SK-N-SH treated with all-trans-retinoic acid at 6 μM for 48 hours (cell line): ENCODE data around the gene HDAC4.

ENCODE experiments used
- ARNTL ChIP-seq: fragments of 450-650 bp; formaldehyde crosslinking; IDR thresholded peaks from 2 replicates; pipeline ENCODE4 v1.5.0; 2020; ENCODE audit warnings: low read depth, mild to moderate bottlenecking, moderate library complexity, borderline replicate concordance
- CSDC2 ChIP-seq: fragments of 250-450 bp; sonication (Bioruptor Pico); IDR thresholded peaks from 2 replicates; pipeline ENCODE4 v1.5.0; 2020; ENCODE audit warnings: mild to moderate bottlenecking, moderate library complexity
- ESRRG ChIP-seq: fragments of 250-450 bp; sonication (Bioruptor Pico); IDR thresholded peaks from 2 replicates; pipeline ENCODE4 v1.6.1; 2021; ENCODE audit warnings: mild to moderate bottlenecking
- SNAI2 ChIP-seq: fragments of 250-450 bp; sonication (Bioruptor Pico); IDR thresholded peaks from 2 replicates; pipeline ENCODE4 v1.5.0; 2020; ENCODE audit warnings: mild to moderate bottlenecking, moderate library complexity
- ZC3H10 ChIP-seq: fragments of 250-450 bp; sonication (Bioruptor Pico); IDR thresholded peaks from 2 replicates; pipeline ENCODE4 v1.5.1; 2021; ENCODE audit warnings: mild to moderate bottlenecking, moderate library complexity
- ZFP3 ChIP-seq: fragments of 250-450 bp; sonication (Bioruptor Pico); IDR thresholded peaks from 2 replicates; pipeline ENCODE4 v1.5.0; 2020; ENCODE audit warnings: mild to moderate bottlenecking, moderate library complexity
- ZFP30 ChIP-seq: fragments of 450-650 bp; formaldehyde crosslinking; IDR thresholded peaks from 2 replicates; pipeline ENCODE4 v1.5.0; 2022; ENCODE audit warnings: mild to moderate bottlenecking, moderate library complexity
- ZNF8 ChIP-seq: fragments of 450-650 bp; formaldehyde crosslinking; IDR thresholded peaks from 2 replicates; pipeline ENCODE4 v1.5.0; 2020; ENCODE audit warnings: mild to moderate bottlenecking, moderate library complexity
- TF ChIP-seq, protein P1 (sequence below): fragments of 250-450 bp; sonication (Bioruptor Pico); IDR thresholded peaks from 2 replicates; pipeline ENCODE4 v1.5.1; 2020; ENCODE audit warnings: low read depth, mild to moderate bottlenecking, moderate library complexity

DNA sequence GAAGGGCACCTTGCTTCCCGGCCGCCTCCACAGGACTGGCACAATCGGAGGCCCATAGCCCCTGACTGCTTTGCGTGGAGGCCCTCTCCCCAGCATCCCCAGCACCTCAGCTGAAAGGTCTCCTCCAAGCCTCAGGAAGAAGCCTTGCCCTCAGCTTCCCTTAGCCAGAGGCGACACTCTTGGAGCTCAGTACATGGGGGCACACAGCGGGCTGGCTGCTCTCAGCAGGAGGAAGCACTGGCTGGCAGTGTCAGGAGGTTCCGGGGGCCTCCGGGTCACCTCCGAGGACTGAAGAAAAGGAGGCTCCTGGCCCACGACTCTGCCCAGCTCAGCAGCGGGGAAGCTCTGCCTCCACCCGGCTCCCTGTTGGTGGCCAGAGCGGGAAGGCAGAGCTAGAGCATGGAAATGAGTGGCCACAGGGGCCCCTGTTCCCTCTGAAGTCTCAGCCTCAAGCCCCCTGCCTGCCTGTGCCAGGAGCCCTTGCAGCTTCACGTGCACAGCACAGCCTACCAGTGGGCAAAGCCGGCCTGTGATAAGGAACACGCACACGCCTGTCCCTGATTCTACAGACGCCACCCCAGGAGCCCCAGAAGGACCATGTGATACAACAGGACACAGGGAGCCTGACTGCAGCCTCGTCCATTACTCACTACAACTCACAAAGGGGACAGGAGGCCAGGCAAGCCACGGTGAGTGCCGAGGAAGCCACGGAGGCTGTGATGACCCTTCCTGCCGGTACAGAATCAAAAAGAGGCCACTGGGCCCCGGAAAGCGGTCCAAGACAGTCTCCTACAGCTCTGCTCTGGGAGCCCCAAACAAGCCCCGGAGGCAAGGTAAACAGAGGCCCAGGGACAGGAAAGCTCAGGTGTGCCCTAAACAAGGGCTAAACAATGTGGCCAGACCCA, 15.5 kb downstream of the HDAC4 start:
- TF ChIP-seq ZNF8 (CRISPR knock-in tag): no peak
- no peak for TF ChIP-seq ZFP30 (CRISPR knock-in tag)
- TF ChIP-seq, protein P1, sequence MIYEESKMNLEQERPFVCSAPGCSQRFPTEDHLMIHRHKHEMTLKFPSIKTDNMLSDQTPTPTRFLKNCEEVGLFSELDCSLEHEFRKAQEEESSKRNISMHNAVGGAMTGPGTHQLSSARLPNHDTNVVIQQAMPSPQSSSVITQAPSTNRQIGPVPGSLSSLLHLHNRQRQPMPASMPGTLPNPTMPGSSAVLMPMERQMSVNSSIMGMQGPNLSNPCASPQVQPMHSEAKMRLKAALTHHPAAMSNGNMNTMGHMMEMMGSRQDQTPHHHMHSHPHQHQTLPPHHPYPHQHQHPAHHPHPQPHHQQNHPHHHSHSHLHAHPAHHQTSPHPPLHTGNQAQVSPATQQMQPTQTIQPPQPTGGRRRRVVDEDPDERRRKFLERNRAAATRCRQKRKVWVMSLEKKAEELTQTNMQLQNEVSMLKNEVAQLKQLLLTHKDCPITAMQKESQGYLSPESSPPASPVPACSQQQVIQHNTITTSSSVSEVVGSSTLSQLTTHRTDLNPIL (CRISPR knock-in tag): no peak
- no peak for TF ChIP-seq ARNTL (CRISPR knock-in tag)
- no peak for TF ChIP-seq ESRRG (CRISPR knock-in tag)
- no peak for TF ChIP-seq CSDC2 (CRISPR knock-in tag)
- no peak for TF ChIP-seq SNAI2 (CRISPR knock-in tag)
- no peak for TF ChIP-seq ZFP3 (CRISPR knock-in tag)
- no peak for TF ChIP-seq ZC3H10
